CD4-positive, alpha-beta T cell treated with Interleukin-10 for 1 hour (primary cell): ENCODE data around the gene TBCD.

Experiments
- DNase-seq: peaks from one replicate; pipeline ENCODE4 v3.0.0-alpha.2; 2020

TBCD gene

GRCh38 chr17:82793974-82794630 lies 42.2 kb downstream of the TBCD start:
- DNase-seq = no peak

DNA sequence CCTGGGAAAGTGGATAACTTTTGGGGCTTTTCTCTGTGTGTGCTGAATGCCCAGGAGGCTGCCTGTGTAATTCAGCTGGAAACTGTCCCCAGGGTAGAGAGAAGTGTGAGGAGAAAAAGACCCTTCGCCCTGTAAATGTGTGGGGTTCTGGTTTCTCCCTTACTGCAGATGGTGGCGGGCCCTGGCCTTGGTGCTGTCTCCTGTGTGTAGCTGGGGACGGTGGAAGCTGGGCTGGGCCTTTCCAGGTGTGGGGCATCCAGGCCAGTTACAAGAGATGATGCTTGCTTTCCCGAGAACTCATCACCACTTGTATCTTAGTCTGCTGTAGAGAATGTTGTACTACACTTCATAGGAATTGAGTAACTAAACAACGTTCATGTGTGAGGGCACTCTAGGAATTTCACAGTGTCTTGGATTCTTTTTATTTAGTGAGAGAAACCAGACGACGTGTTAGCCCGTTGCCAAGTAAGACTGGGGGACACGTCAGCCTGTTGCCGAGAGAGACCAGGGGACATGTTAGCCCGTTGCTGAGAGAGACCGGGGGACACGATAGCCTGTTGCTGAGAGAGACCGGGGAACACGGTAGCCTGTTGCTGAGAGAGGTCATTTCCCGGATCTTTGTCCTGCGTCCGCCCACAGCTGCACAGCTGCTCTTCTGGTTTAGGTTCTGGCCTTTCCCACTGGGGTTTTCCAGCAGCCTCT lies 43.1 kb downstream of the TBCD start:
- no peak for DNase-seq

GRCh38 chr17:82795615-82796014 lies 43.8 kb downstream of the TBCD start:
- no peak for DNase-seq

DNA sequence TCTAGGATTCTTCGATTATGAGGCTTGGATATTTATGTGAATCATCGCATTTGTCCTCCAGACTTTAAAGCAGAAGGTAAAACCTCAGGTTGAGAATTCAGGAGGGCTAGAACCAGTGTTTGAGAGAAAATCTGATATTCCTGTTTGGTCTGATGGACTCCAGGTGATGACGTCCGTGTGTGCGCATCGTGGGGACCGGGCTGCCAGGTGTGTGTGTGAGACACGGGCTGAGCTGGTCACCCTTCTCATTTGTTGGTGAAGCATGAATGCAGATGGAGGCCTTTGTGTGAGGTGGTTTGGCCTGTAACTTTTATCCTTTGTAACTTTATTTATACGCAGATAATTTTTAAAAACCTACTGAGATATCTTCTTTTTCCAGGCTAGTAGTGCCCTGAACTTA lies 45.2 kb downstream of the TBCD start:
- DNase-seq = no peak

GRCh38 chr17:82798752-82799151 lies 46.9 kb downstream of the TBCD start:
- no peak for DNase-seq

- no peak for DNase-seq
These were observed 47.7 kb downstream of the TBCD start for GRCh38 chr17:82799591-82799990.

- no peak for DNase-seq
These were observed 49.0 kb downstream of the TBCD start for GRCh38 chr17:82800885-82801284.

GRCh38 chr17:82801377-82801970 lies 49.6 kb downstream of the TBCD start:
- DNase-seq = no peak

DNA sequence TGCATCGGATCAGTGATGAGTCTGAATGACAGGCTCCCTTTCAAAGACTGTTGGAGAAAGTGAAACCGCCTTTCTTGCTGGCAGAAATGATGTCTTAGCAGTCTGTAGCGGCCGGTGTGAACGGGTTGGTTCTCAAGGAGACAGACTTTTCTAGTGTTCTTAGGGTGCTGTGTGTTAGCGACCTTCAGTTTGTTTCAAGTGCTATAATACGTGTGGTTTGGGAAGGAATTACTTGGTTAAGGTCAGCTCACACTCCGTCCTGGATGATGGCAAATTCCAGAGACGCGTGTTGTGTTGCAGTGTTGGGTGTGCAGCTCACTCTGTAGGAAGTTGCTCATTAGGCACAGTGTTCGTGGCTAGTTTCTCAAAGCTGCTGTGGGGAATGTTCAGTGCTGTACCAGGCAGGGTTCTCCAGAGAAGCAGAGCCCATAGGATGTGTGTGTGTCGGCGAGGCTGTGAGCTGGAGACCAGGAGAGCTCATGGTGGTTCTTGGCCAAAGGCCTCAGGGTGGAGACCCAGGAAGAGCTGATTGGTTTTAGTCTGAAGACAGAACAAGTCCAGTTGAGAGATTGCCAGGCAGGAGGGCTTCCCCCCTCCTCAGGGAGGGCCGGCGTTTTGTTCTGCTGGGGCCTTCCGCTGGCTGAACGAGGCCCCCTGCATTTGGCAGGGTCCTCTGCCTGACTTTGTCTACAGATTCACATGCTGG lies 50.4 kb downstream of the TBCD start:
- DNase-seq = no peak

DNA sequence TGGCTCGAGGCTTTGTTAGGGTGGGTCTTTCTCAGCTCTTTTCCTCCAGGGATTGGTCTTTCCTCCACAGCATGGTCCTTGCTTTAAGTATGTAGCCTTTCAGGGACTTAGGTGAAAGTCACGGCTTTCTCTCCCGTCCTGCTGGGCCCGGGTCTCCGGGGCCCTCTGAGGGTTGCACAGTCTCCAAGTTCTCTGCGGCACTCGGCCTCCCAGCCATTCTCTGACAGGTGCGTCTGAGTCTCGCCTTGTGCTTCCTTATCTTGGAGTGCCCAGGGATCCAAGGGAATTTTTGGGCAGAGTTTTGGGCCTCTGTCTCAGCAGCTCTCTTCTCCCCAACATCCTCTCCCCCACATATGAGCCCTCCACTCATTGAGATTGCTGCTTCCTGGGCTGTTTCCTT lies 51.3 kb downstream of the TBCD start:
- DNase-seq = no peak

DNA sequence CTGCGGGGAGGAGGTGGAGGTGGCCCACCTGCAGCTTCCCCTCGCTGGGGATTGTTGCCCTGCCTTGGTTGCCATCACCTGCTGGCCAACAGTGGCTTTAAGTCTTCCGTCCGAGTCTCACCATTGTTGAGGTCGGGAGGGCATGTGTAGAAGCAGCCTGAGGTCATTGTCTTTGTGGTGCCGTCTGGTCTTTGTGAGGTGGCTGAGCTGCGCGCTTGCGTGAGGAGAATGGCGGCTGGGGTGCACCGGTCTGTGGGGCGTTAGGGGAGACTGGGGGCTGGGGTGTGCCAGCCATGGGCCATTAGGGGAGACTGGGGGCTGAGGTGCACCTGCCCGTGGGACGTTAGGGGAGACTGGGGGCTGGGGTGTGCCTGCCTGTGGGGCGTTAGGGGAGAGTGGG lies 51.7 kb downstream of the TBCD start:
- DNase-seq = no peak

GRCh38 chr17:82804442-82805191 lies 52.8 kb downstream of the TBCD start:
- DNase-seq = no peak

DNA sequence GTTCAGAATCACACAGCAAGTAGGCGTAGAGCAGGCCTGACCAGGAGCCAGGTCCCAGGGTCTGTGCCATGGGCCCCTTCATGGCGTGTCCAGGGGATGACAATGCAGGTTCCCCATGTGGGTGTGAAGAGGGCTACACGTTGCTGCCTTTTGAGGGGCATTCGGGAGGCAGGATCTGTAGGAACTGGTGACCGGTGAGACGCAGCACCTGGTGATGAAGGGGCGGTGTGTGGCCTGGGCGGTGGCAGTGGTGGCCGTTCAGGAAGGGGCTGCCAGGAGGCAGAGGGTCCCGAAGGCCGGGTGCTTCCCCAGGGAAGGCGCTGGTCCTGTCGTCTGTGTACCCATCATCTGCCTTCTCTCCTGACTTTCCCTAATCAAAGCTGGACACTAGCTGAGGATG lies 53.4 kb downstream of the TBCD start:
- no peak for DNase-seq

DNA sequence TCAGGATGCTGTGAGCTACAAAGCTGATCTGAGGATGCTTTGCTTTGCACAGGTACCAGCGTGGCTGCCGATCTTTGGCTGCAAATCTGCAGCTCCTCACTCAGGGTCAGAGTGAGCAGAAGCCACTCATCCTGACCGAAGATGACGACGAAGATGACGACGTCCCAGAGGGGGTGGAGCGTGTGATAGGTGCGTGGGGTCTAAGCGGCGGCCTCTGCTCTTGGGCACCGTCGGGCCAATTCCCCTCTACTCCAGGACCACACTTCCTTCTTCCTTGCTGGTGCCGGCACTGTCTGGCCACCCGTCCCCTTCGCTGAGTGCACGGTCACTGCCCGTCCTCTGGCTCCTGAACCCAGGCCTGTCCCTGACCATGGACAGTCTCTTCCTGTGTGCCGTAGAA lies 54.0 kb downstream of the TBCD start:
- no peak for DNase-seq

GRCh38 chr17:82806645-82807044 lies 54.8 kb downstream of the TBCD start:
- DNase-seq = no peak

GRCh38 chr17:82807101-82807500 lies 55.2 kb downstream of the TBCD start:
- DNase-seq = no peak

- no peak for DNase-seq
These were observed 55.7 kb downstream of the TBCD start for GRCh38 chr17:82807562-82807961.

DNA sequence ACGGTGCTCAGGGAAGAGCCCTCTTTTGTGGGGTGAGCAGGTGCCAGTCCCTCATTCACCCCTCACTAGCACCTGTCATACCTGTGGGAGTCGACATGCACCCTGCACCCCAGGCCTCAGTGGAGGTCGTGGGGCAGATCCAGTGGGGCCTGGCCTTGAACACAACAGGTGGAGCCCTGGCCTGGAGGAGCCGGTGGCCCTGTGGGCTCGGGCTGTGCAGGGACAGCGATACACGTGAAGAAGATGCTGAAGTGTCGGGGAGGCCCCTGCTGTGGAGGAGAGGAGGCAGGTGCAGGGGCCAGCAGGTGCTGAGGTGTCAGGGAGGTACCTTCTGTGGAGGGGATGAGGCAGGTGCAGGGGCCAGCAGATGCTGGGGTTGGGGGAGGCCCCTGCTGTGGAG lies 56.1 kb downstream of the TBCD start:
- no peak for DNase-seq

DNA sequence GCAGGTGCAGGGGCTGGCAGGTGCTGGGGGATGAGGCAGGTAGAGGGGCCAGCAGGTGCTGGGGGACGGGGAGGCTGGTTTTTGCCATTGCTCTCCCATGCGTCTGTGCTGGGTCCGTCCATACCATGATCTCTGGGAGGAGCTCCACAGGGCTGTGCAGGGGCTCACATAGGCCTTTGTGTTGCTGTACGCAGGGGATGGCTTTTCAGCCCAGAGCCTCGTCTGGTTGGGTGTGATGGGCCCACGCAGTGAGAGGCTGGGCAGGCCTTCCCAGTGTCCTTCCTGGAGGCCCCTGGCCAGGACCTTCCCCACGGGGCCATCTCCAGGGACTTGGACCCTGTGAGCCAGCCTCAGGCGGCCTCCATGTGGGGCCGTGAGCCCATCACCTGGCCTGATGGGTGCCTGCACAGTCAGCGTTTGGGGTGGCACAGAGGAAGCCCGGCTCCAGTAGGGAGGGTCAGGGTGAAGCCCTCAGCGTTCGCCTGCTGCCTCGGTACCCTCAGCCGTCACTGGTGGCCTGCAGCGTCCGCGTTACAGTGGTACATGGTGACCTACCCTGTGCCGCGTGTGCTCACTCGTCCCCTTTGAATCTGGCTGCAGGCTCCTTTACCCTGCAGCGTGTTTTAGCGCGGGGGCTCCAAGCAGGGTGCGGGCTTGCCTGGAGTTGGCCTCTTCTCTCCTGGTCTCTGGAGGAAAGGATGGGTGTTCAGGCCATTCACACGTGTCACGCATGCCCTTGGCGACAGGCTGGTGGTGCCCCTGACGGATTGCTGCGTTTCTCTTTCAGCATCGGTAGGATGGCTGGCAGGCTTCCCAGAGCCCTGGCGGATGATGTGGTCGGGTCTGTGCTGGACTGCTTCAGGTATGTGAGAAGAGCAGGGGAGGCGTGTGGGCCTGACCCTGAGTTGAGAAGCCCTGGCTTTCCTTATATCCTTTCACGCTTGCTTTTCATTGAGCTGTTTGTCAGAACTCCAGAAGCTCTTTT lies 57.3 kb downstream of the TBCD start:
- DNase-seq = no peak

DNA sequence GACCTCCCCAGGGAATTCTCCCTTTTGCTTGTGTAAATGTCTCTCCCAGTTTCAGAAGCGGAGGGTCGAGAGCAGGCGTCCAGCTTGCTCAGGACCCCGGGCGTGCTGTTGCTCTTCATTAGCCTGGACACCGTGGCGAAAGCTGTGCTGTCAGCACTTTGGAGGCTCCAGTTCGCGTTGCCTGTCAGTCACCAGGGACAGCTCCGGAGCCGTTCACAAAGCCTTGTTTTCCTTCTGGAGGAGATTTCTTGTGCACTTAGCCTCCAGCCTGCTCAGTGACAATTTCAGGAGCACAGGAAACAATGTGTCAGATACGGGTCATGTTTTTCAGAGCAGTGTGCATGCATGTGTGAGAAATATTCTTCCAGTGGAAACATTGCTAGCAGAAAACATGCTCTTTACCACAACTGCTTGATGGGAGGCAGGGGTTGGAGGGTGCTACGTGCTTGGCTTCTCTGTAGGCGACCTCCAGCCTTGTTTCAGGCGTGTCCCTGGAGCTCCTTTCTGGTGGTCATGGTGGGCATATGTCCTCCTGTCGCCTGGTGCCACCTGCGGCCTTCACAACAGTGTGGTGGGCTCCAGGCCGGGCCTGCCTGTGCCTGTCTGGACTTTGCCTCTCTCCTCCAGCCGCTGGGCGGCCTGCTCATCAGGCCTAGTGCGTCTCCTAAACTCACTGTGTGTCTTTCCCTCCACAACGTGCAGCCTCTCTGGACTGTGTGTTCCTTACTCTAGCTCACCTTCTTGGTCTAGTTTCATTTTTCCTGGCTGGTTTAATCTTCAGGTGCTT lies 59.0 kb downstream of the TBCD start:
- no peak for DNase-seq

- no peak for DNase-seq
These were observed 60.2 kb downstream of the TBCD start for GRCh38 chr17:82812058-82812457.
